Stimulated activated CD4-positive, alpha-beta T cell treated with anti-CD3 and anti-CD28 coated beads, Interleukin-4, amount 100 ng/mL, for 4 hours (primary cell): Measurements from ENCODE around the gene DOCK6.
"Not testable (repeated sequence)": the region's sequence is repeated elsewhere in the genome, so short reads cannot be mapped to it uniquely, and the experiment has no call there.

Experiments
- DNase-seq, 2 experiments: peaks; one replicate each; pipeline ENCODE4 v3.0.0-alpha.2; 2020

DOCK6 gene

GRCh38 chr19:11168568-11168967, 93.8 kb downstream of the DOCK6 start:
- DNase-seq: no peak

DNA sequence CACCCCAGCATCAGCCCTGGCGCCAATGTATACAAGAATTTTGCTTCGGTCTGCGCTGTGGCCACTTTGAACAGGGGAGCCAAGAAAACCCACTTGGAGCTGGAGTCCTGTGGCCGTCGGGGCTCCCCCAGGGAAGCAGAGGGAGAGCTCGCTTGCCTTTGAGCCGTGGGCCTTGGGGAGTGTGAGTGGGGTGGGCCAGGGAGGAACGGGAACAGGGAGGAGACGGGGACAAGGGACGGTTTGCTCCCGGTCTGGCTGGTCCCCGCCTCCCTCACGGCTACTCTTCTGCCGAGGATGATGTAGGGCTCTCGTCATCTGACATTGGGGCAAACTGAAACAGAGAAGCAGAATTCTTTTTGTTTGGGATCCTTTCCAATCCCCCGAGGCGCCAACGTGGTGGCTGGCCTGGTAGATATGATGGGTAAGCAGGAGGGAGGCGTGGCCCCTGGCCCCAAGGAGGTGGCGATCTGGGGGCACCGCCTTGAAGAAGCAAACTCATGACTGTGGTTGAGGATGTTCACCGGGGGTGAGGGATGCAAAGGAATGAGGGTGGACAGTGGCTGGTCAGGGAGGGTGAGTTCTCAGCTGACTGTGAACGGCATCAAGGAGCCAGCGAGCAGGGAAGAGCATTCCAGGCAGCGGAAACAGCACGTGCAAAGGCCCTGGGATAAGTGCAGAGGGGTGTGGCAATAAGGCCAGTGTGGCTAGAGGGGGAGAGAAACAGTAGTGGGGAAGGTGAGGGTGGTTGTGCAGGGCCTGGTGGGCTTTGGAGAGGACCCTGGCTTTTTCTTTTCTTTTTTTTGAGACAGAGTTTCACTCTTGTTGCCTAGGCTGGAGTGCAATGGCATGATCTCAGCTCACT, 95.8 kb downstream of the DOCK6 start:
- no peak for DNase-seq

DNA sequence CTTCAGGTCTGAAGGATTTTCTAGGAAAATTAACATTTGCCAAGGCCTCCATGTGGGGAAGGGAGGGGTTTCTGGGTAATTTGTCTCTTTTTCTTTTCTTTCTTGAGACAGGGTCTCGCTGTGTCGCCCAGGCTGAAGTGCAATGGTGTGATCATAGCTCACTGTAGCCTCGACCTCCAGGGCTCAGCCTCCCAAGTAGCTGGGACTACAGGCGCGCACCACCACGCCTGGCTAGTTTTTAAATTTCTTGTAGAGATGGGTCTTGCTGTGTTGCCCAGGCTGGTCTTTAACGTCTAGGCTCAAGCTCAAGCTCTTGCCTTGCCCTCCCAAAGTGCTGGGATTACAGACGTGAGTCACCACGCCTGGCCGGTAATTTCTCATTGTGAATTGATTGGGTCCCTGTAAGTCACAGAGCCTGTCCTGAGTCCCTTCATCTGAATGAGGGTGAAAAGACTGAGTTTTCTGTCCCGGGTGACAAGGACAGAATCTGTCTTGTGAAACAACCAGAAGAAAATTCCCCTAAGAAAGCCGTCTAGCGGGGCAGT, 96.8 kb downstream of the DOCK6 start:
- DNase-seq: no peak

- no peak for DNase-seq
Measured at GRCh38 chr19:11164879-11165406, 97.4 kb downstream of the DOCK6 start.

- no peak for DNase-seq
Measured at GRCh38 chr19:11164296-11164695, 98.0 kb downstream of the DOCK6 start.

- not testable (repeated sequence) for DNase-seq
Measured at GRCh38 chr19:11160440-11160768, 101.9 kb downstream of the DOCK6 start.

- DNase-seq: no peak
Measured at GRCh38 chr19:11159598-11160439, 102.5 kb downstream of the DOCK6 start.

DNA sequence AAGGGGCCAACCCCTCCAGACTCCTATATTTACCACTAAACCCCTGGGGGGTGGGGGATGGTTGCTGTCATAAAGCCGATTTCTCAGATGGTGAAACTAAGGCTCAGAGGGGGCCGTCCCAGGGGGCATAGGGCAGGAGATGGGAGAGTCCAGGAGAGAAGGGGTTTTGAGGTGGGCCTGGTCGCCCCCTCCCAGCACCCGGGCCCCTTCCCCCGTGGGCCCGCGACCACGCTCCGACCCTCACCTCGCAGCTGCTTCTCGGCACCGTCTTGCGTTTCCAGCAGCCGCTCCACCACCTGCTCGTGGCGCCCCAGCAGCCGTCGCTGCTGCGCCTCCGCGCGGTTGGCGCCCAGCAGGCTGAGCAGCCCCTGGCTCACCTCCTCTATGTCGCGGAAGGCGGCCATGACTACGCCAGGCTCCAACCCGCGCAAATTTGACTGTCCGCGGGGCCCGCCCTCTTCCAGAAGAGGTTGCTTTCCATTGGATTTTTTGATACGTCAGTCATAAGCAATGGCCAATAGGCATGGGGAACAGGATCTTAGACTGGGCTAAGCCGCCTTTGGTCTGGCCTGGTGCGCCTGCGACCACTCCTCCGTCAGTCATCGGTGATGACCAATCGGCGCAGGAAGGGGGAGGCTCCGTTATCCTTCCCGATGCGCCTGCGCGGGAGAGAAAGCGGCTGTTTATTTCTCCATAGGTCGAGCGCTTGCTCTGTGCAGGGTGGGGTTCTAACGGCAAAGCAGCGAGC, 106.8 kb downstream of the DOCK6 start, which contains the start of gene SPC24:
Gene SPC24 (minus strand): TSS at position 410 of the 748 bp plus-strand sequence. CDS start 6 bp downstream, at position 404.
- DNase-seq: peak; percentile 83 to 88

GRCh38 chr19:11154683-11155047, 107.7 kb downstream of the DOCK6 start:
- no peak for DNase-seq

DNA sequence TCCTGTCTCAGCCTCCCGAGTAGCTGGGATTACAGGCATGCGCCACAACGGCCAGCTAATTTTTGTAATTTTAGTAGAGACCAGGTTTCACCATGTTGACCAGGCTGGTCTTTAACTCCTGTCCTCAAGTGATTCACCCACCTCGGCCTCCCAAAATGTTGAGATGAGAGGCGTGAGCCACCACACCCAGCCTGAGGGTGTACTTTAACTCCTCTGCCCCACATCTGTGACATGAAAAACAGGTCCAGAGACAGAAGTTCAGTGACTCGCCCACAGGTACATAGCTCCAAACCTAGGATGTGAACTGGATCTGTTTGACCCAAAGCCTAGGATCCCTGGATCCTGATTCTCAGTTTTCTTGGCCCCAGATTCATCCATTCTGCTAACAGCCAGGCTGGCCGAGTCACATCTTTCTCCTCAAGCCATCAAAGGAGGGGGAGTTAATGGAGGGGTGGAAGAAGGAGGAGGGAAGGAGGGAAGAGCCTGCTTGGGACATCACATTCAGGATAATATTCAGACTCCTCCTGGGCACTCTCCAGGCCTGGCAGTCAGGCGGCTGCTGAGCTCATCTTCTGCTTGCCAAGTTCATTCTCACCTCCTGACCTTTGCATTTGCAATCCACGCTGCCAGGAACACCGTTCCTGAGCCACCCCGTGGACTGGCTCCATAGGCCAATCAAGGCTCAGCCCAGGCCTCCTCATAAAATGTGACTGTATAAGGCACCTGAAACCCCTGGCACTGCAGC, 109.8 kb downstream of the DOCK6 start:
- DNase-seq: no peak

- no peak for DNase-seq
Measured at GRCh38 chr19:11151181-11151580, 111.1 kb downstream of the DOCK6 start.
